Tibial artery (tissue), 4 donors: ENCODE results near the gene SUPV3L1.

Source experiments
- DNase-seq, 2 donors: peaks; one replicate each; pipeline ENCODE4 v3.0.0-alpha.2; 2019
- H3K27ac ChIP-seq, 2 donors: fragments of 200-600 bp; sonication (generic) in 1 of 2; 1 replicate in 1 of 2; 2 replicates in 1 of 2; pipeline ENCODE4 v1.5.1; 2018 to 2019; ENCODE audit warnings: mild to moderate bottlenecking in 1 of 2
- H3K27me3 ChIP-seq, 2 donors: fragments of 200-600 bp; sonication (generic) in 1 of 2; one replicate each; pipeline versions ENCODE4 v1.5.1 to v1.6.0; 2016 to 2019
- H3K36me3 ChIP-seq, 3 donors: fragments of 200-600 bp; sonication (generic) in 2 of 3; one replicate each; pipeline ENCODE4 v1.5.1; 2016 to 2019; ENCODE audit warnings: mild to moderate bottlenecking in 2 of 3
- H3K4me1 ChIP-seq, 4 donors: fragments of 200-600 bp; sonication (generic) in 2 of 4; 1 replicate in 3 of 4; 2 replicates in 1 of 4; pipeline ENCODE4 v1.5.1; 2016 to 2019
- H3K4me3 ChIP-seq, 2 donors: fragments of 200-600 bp; sonication (generic) in 1 of 2; 1 replicate in 1 of 2; 2 replicates in 1 of 2; pipeline ENCODE4 v1.5.1; 2018 to 2019; ENCODE audit warnings: mild to moderate bottlenecking in 2 of 2
- H3K9me3 ChIP-seq, 3 donors: fragments of 200-600 bp; sonication (generic) in 1 of 3; one replicate each; pipeline ENCODE4 v1.5.1; 2016 to 2019
- CTCF ChIP-seq, 2 experiments: fragments of 200-600 bp in 1 of 2; fragments of 450-650 bp in 1 of 2; IDR thresholded peaks; one replicate each; pipeline ENCODE4 v1.5.1; 2017 to 2019; ENCODE audit warnings: antibody characterized with exemption in 2 of 2, mild to moderate bottlenecking in 1 of 2, moderate library complexity in 1 of 2
- intact Hi-C: fragments of 100-400 bp; cut with DNase I; formaldehyde crosslinking; loops from one replicate; pipeline ENCODE4 v1.15.0; 2023; ENCODE audit warnings: low total_unique reads

SUPV3L1 gene

GRCh38 chr10:69145329-69145728, 34.7 kb upstream of the SUPV3L1 start:
- intact Hi-C loops = no loop called here
- no peak overlapping the region for H3K4me3 ChIP-seq
- H3K4me1 ChIP-seq = peaks cover 0 to 4% (median 0%) of the 10 kb centered on the region in 4 donors
- no peak for TF ChIP-seq CTCF (IDR thresholded peaks at IDR 0.05)
- H3K9me3 ChIP-seq = no peaks in the 10 kb centered on the region
- H3K27me3 ChIP-seq = no peaks in the 10 kb centered on the region
- peaks cover 0 to 5% (median 0%) of the 10 kb centered on the region in 3 donors for H3K36me3 ChIP-seq
- no peak for DNase-seq
- no peak overlapping the region for H3K27ac ChIP-seq

GRCh38 chr10:69145864-69146263, 34.2 kb upstream of the SUPV3L1 start:
- DNase-seq = no peak
- Histone ChIP-seq H3K9me3 (no peaks in the 10 kb centered on the region), H3K4me1 (peaks cover 0 to 4% (median 0%) of the 10 kb centered on the region in 4 donors), H3K36me3 (peaks cover 0 to 5% (median 0%) of the 10 kb centered on the region in 3 donors), H3K27ac (no peak overlapping the region), H3K27me3 (no peaks in the 10 kb centered on the region), H3K4me3 (no peak overlapping the region)
- TF ChIP-seq CTCF (IDR thresholded peaks at IDR 0.05) = no peak
- intact Hi-C loops = no loop called here

GRCh38 chr10:69146759-69147158, 33.3 kb upstream of the SUPV3L1 start:
- Histone ChIP-seq H3K27me3 (no peaks in the 10 kb centered on the region), H3K9me3 (no peaks in the 10 kb centered on the region), H3K4me1 (peaks cover 0 to 4% (median 0%) of the 10 kb centered on the region in 4 donors), H3K27ac (no peak overlapping the region), H3K36me3 (peaks cover 0 to 5% (median 0%) of the 10 kb centered on the region in 3 donors), H3K4me3 (no peak overlapping the region)
- intact Hi-C loops = no loop called here
- DNase-seq = no peak
- no peak for TF ChIP-seq CTCF (IDR thresholded peaks at IDR 0.05)

- DNase-seq = no peak
- Histone ChIP-seq H3K4me1 (peaks cover 0 to 4% (median 0%) of the 10 kb centered on the region in 4 donors), H3K27me3 (no peaks in the 10 kb centered on the region), H3K9me3 (no peaks in the 10 kb centered on the region), H3K27ac (no peak overlapping the region), H3K36me3 (no peaks in the 10 kb centered on the region), H3K4me3 (no peak overlapping the region)
- intact Hi-C loops = no loop called here
- no peak for TF ChIP-seq CTCF (IDR thresholded peaks at IDR 0.05)
These were observed 28.1 kb upstream of the SUPV3L1 start for GRCh38 chr10:69151984-69152383.

GRCh38 chr10:69153227-69153626, 26.8 kb upstream of the SUPV3L1 start:
- Histone ChIP-seq H3K4me3 (no peak overlapping the region), H3K9me3 (no peaks in the 10 kb centered on the region), H3K4me1 (no peaks in the 10 kb centered on the region), H3K27ac (no peak overlapping the region), H3K27me3 (no peaks in the 10 kb centered on the region), H3K36me3 (peaks cover under 1 to 6% (median 4%) of the 10 kb centered on the region in 3 donors)
- intact Hi-C loops = no loop called here
- DNase-seq = no peak
- TF ChIP-seq CTCF (IDR thresholded peaks at IDR 0.05) = no peak

- Histone ChIP-seq H3K4me1 (no peaks in the 10 kb centered on the region), H3K27ac (no peak overlapping the region), H3K27me3 (no peaks in the 10 kb centered on the region), H3K4me3 (no peak overlapping the region), H3K9me3 (no peaks in the 10 kb centered on the region), H3K36me3 (peaks cover 13 to 69% (median 47%) of the 10 kb centered on the region in 3 donors)
- TF ChIP-seq CTCF (IDR thresholded peaks at IDR 0.05) = no peak
- DNase-seq = no peak
- intact Hi-C loops = no loop called here
These were observed 19.2 kb upstream of the SUPV3L1 start for GRCh38 chr10:69160809-69161241.
